ENCODE results near the gene CXADR. TPM values are rescaled to one million over a fixed set of nuclear protein-coding genes. Genes with fewer than 3 reads are reported as not detected.

The CXADR gene
- total RNA-seq, 1 donor from 2014 or later, result 22.1 TPM

GRCh38 chr21:17585875-17586450, 73.1 kb downstream of the CXADR start:
- peak; percentile 70 for TF ChIP-seq CTCF (conservative IDR thresholded peaks at IDR 0.05; ENCODE audit: low read depth, low read length)
- no peak overlapping the region for H3K4me3 ChIP-seq (ENCODE audit: low read depth, low read length)
- peak; percentile 13 for DNase-seq (ENCODE audit: low read depth)

- no peak for TF ChIP-seq CTCF (conservative IDR thresholded peaks at IDR 0.05; ENCODE audit: low read depth, low read length)
- DNase-seq (ENCODE audit: low read depth), result no peak
- H3K4me3 ChIP-seq (ENCODE audit: low read depth, low read length), result no peak overlapping the region
Measured at GRCh38 chr21:17590430-17590829, 77.6 kb downstream of the CXADR start.

GRCh38 chr21:17597680-17598079, 84.8 kb downstream of the CXADR start:
- TF ChIP-seq CTCF (conservative IDR thresholded peaks at IDR 0.05; ENCODE audit: low read depth, low read length), result no peak
- no peak for DNase-seq (ENCODE audit: low read depth)

GRCh38 chr21:17598437-17598836, 85.6 kb downstream of the CXADR start:
- no peak overlapping the region for H3K4me3 ChIP-seq (ENCODE audit: low read depth, low read length)
- TF ChIP-seq CTCF (conservative IDR thresholded peaks at IDR 0.05; ENCODE audit: low read depth, low read length), result no peak
- no peak for DNase-seq (ENCODE audit: low read depth)

More at GRCh38 chr21:17597680-17598079, 84.8 kb downstream of the CXADR start:
- H3K4me3 ChIP-seq (ENCODE audit: low read depth, low read length), result no peak overlapping the region

- no peak for TF ChIP-seq CTCF (conservative IDR thresholded peaks at IDR 0.05; ENCODE audit: low read depth, low read length)
- no peak overlapping the region for H3K4me3 ChIP-seq (ENCODE audit: low read depth, low read length)
- DNase-seq (ENCODE audit: low read depth), result no peak
Measured at GRCh38 chr21:17602874-17603273, 90.0 kb downstream of the CXADR start.

GRCh38 chr21:17607684-17608083, 94.8 kb downstream of the CXADR start:
- DNase-seq (ENCODE audit: low read depth), result no peak
- no peak for TF ChIP-seq CTCF (conservative IDR thresholded peaks at IDR 0.05; ENCODE audit: low read depth, low read length)
- no peak overlapping the region for H3K4me3 ChIP-seq (ENCODE audit: low read depth, low read length)

GRCh38 chr21:17609681-17610080, 96.8 kb downstream of the CXADR start:
- TF ChIP-seq CTCF (conservative IDR thresholded peaks at IDR 0.05; ENCODE audit: low read depth, low read length), result no peak
- H3K4me3 ChIP-seq (ENCODE audit: low read depth, low read length), result no peak overlapping the region
- no peak for DNase-seq (ENCODE audit: low read depth)

All from epithelial cell of proximal tubule (primary cell).